22Rv1 (cell line): ENCODE data around the gene IER5.

ENCODE experiments used
- CTCF ChIP-seq: fragments of 450-650 bp; IDR thresholded peaks from 2 replicates; pipeline ENCODE4 v1.5.1; 2017; ENCODE audit warnings: mild to moderate bottlenecking
- ZFX ChIP-seq: fragments of 450-650 bp; IDR thresholded peaks from 2 replicates; pipeline ENCODE4 v1.6.1; 2017; ENCODE audit warnings: antibody characterized with exemption, borderline replicate concordance

GRCh38 chr1:181116819-181117390 lies 28.4 kb downstream of the IER5 start:
- TF ChIP-seq CTCF, result no peak
- TF ChIP-seq ZFX, result no peak
